Measurements from ENCODE around the gene MCAM. TPM values are rescaled to one million over a fixed set of nuclear protein-coding genes. Genes with fewer than 3 reads are reported as not detected.

The MCAM gene
- total RNA-seq, 1 donor from 2014 or later, result 68.7 TPM

DNA sequence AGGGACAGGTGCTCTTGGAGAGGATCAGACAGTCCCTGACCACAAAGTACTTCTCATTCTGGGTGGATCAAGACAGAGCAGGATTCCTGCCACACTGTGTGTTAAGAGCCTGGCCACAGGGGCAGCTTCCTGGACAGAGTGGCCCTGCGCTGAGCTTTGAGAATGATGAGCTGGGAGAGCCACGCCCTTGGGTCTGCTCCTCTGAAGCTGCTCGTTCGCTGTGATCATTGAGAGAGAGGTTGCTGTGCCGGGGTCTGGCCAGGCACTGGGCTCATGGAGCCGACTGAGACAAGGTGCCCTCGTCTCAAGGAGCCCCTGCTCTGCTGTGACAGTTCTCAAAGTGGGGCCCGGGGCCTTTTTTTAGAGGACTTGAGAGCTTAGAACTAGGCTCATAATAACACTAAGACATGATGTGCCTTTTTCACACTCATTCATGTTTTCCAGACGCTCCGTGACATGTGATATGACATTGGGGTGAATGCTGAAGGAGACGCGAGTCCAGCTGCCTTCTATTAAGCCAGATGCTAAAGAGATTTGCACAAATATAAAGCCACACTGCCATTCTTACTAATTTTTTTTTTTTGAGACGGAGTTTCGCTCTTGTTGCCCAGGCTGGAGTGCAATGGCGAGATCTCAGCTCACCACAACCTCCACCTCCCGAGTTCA is 31.1 kb upstream of the MCAM start:
- peak; percentile 45 for DNase-seq (ENCODE audit: missing footprints)
- intact Hi-C loops (cut with DNase I), result no loop called here

GRCh38 chr11:119347242-119347641 is 30.3 kb upstream of the MCAM start:
- intact Hi-C loops (cut with DNase I), result no loop called here
- ATAC-seq (peak; percentile 12), DNase-seq (ENCODE audit: missing footprints) (no peak)

More for the DNA sequence above, 31.1 kb upstream of the MCAM start:
- ATAC-seq, result no peak

DNA sequence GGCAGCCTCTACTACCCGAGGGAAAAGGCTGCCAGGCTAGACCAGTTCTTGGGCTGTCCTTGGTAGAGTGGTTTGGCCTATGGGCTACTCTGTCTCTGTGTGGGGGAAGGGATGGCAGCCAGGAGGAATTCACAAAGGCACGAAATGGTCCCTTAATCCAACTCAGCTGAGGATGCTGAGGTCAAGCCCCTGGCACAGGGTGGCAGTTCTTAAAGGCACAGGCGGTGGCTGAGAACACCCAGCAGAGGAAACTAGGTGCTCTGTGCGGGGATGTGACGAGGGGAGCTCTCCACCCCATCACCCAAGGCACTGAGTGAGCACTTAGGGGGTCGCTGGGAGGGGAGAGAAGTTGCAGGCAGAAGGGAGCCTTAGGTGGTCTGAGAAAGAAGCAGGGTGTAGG is 29.7 kb upstream of the MCAM start, which contains the start of gene MFRP:
MFRP (minus strand) TSS at position 101 of the 400 bp plus-strand sequence. CDS start 192 bp downstream, outside the sequence.
- DNase-seq (ENCODE audit: missing footprints), result no peak
- no peak for ATAC-seq
- intact Hi-C loops (cut with DNase I), result no loop called here

DNA sequence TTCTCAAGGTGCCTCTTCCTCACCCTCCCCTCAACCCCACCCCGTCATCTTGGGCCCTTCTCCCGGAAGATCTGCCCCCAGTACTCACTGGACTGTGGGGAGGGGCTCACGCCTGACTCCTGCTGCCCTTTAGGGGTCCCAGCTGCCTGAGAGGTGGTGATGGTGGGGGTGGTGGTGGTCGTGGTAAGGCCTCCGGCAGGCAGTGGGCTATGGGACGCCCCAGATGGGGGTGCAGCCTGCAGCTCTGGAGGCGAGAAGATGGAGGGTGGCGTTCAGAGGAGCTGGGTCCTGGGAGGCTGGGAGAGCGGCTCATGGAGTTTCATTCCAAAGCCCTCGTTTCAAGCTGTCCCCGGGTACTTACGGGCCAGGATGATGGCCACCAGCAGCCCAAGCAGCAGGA is 28.8 kb upstream of the MCAM start:
- intact Hi-C loops (cut with DNase I), result no loop called here
- DNase-seq (ENCODE audit: missing footprints) (peak; percentile 39), ATAC-seq (no peak)

- DNase-seq (ENCODE audit: missing footprints) (peak; percentile 48), ATAC-seq (no peak)
- intact Hi-C loops (cut with DNase I), result no loop called here
These were observed 27.5 kb upstream of the MCAM start for GRCh38 chr11:119344291-119345010.

- DNase-seq (ENCODE audit: missing footprints), result no peak
- intact Hi-C loops (cut with DNase I), result no loop called here
- no peak for ATAC-seq
These were observed 26.8 kb upstream of the MCAM start for GRCh38 chr11:119343726-119344125.

DNA sequence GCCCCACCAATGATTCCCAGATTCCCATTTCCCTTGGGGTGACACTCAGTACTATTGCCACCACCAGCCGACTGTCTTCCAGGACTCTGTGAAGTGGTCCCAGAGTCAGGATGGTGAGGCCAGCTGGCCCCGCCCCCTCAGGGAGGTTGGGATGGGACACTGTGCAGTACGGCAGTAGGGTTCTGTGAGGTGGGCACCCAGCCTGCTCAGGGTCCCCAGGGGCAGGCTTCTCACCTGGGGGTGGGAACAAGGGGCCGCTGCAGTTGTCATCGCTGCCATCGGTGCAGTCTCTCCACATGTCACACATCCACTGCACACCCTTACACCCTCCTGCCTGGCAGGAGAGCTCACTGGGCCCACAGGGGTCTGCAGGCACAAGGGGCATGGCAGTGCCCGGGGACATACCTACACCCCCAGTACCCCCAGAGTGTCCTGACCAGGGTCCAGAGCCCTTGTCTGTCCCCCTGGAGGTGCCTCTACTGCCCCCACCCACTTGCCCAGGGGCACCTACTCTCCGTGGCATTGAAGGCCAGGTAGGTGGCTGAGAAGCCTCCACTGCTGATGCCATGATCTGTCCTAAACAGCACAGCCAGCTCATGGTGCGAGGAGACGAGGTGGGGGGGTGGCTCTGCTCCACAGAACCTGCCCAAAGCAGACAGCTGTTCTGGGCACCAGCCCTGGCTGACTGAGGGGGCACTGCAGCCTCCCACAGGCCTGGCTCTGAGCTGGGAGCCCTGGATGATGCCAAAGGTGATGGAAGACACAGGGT is 25.6 kb upstream of the MCAM start:
- intact Hi-C loops (cut with DNase I), result no loop called here
- no peak for ATAC-seq
- peak; percentile 47 for DNase-seq (ENCODE audit: missing footprints)

GRCh38 chr11:119342023-119342300 is 25.0 kb upstream of the MCAM start:
- no peak for ATAC-seq
- peak; percentile 42 for DNase-seq (ENCODE audit: missing footprints)
- intact Hi-C loops (cut with DNase I), result no loop called here

DNA sequence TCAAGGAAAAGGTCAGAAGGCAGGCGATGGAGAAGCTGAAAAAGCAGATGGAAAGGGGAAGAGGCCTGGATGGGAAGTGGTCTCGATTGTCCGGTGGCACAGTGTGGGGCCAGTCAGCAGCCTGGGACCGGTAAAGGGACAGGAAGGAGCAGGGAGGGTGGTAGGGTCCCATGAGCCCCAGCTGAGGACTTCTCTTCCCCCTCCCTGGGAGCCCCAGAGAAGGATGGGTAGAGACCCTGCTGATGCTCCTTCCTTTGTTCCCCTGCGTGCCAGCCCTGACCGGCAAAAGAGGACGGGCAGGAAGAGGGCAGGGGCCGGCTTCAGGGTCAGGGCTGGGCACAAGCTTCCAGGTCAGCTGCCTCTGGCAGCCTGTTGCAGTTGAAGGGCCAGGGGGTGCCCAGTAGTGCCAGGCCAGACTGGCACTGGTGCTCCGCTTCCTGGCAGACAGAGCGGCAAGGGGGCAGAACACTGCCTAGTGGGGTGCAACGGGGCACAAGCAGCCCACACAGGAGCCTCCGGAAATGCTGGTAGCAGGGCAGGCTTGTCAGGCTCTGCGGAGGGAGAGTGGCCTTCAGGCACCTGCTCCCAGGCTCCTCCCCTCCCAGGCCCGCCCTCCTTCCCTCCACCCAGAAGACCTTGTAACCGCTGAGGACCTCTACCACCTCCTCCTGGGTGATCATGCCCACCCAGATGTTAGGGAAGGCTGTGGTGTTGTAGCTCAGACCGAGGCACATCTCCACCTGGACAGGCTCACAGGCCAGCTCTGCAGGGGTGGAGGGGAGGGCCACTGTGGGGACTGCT is 24.5 kb upstream of the MCAM start:
- intact Hi-C loops (cut with DNase I), result loop anchor here (2.0 kb wide), 1 partner anchor 33 kb away; no protein-coding TSS in a partner anchor
- DNase-seq (ENCODE audit: missing footprints) (peak; percentile 68), ATAC-seq (no peak)

- intact Hi-C loops (cut with DNase I), result loop anchor here (2.0 kb wide), 1 partner anchor 34 kb away; no protein-coding TSS in a partner anchor
- DNase-seq (ENCODE audit: missing footprints) (peak; percentile 92), ATAC-seq (peak; percentile 61)
These were observed 23.6 kb upstream of the MCAM start, which contains the start of gene C1QTNF5 for GRCh38 chr11:119340335-119341221. C1QTNF5 (minus strand) TSS chr11:119340883; CDS start chr11:119340397, 486 bp downstream.

DNA sequence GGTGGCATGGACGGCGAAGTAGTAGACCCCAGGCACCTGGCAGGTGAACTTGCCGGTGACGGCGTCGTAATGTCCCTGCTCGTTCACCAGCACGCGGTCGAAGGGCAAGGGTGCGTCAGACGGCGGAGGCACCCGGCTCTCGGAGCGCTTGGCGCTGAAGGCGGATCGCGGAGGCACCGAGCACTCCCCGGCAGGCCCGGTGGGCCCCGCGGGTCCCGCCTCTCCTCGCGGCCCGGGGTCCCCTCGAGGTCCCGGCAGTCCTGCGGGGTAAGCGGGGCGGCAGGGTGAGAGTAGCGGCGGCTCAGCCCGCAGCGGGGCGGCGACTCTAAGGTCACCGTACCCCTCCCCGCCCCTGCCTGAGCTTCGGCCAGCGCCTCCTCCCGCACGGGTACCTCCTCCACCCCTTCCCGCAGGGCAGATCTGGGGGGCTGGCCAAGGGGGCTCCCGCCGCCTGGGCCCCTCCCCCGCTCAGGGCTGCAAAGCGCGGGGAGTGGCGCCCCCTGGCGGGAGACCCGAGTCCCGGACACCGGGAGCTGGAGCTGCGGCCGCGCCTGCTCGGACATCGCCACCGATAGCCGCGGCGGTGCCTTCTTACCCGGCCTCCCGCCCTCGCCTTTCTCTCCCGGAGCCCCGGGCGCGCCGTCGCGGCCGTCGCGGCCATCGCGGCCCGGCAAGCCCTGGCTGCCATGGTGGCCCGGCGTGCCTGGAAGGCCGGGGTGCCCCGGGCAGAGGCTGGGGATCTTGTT is 22.8 kb upstream of the MCAM start:
- DNase-seq (ENCODE audit: missing footprints) (peak; percentile 87), ATAC-seq (peak; percentile 66)
- intact Hi-C loops (cut with DNase I), result loop anchor here (2.0 kb wide), 1 partner anchor 35 kb away; no protein-coding TSS in a partner anchor

GRCh38 chr11:119338965-119339588 is 22.1 kb upstream of the MCAM start:
- ATAC-seq, result no peak
- DNase-seq (ENCODE audit: missing footprints), result peak; percentile 64
- intact Hi-C loops (cut with DNase I), result no loop called here

- ATAC-seq, result no peak
- intact Hi-C loops (cut with DNase I), result no loop called here
- peak; percentile 85 for DNase-seq (ENCODE audit: missing footprints)
These were observed 21.5 kb upstream of the MCAM start for GRCh38 chr11:119338318-119338890.

DNA sequence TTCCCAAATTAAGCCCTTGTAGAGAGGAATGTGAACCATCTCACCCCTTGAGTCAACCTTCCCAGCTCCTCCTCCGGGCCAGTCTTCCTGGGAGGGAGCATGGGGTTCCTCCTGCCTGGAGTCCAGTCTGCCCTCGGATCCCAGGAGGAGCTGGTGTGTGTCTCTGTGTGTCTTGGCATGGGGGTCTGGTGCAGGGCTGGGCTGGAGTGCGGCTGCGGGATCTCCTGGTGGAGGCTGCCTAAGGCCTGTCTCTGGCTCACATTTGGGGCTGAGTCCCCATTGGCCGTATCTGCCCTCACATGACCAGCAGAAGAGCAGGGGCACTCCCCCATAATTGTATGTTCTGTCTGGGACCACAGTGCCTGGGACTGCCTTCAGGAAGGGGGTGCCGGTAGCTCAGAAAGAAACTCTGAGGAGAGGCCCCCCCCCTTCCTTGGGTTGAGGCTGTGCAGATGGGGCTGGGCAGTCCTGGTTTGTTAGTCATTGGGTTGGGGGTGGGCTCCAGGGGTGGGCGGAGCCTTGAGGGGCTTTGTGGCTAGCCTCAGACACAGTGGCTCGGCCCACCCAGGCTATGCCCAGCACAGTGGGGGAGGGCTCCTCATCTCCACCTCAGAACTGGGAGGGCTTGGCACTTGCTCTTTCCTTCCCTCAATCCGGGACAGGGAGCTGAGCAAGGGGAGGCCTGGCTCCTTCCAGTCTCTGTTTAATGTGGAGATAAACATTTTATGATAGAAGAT is 20.8 kb upstream of the MCAM start:
- DNase-seq (ENCODE audit: missing footprints) (peak; percentile 23), ATAC-seq (no peak)
- intact Hi-C loops (cut with DNase I), result no loop called here

DNA sequence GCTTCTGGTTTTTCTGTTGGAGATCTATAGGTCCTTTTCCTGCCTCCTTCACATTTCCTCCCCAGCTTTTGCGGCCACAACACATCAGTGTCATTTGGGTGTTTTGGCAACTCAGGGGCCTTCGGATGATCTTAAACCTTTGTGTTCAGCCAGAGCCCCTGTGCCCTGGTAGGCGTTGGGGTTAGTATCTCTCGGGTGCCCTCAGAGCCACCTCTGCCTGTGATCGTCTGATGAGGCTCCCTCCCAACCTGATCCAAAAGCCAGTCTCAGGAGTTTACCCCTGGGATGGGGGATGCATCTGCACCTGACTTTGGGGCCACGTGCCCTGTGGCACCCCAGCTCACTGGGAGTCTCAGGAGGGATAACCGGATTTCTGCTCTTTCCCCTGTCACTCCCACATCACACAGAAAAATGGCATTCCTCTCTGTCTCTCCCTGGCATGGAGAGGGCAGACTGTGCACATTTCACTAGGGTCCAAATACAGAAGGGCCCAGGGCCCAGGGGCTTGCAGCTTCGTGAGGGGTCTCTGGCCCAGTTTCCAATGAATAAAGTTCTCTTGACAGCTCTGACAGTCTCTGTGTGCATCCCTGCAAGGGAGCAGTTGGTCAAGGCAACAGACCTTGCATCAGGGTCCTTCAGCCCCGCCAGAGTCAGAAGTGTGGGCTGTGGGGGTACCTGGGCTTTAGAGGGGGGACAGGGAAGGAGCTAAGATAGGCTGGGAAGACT is 20.0 kb upstream of the MCAM start:
- peak; percentile 25 for DNase-seq (ENCODE audit: missing footprints)
- no peak for ATAC-seq
- intact Hi-C loops (cut with DNase I), result no loop called here

Data from Right ventricle myocardium inferior (tissue), 1 donor.